Stimulated activated CD8-positive, alpha-beta memory T cell treated with anti-CD3 and anti-CD28 coated beads, Interleukin-7, amount 100 ng/mL, for 48 hours (primary cell): ENCODE measurements around the gene HIRA.
"Not testable (repeated sequence)": the region's sequence is repeated elsewhere in the genome, so short reads cannot be mapped to it uniquely, and the experiment has no call there.

Source experiments
- DNase-seq, 2 donors: peaks; one replicate each; pipeline ENCODE4 v3.0.0-alpha.2; 2020; ENCODE audit warnings: low read depth in 1 of 2; ENCODE audit errors: extremely low read depth in 1 of 2

HIRA gene

GRCh38 chr22:19336133-19337075 is 95.1 kb downstream of the HIRA start:
- DNase-seq, result no peak

GRCh38 chr22:19331975-19332374 is 99.6 kb downstream of the HIRA start:
- DNase-seq, result no peak

DNA sequence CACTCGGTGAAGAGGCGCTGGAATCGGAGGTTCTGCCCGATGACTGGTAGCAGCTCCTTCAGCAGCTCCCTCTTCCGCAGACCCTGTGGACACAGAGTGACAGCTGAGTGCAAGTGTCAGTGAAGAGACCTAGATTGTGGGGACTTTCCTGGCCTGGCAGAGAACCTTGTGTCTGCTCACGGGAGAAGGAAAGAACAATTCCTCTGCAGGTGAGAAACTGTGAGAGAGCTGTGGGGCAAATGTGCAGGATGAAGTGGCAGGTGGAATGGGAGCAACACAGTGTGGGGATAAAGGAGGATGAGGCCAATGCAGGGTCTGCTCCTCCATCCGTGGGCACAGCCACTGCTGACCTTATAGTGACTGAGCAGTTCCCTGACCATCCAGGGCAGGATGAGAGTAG is 100.1 kb downstream of the HIRA start:
- DNase-seq, result no peak

DNA sequence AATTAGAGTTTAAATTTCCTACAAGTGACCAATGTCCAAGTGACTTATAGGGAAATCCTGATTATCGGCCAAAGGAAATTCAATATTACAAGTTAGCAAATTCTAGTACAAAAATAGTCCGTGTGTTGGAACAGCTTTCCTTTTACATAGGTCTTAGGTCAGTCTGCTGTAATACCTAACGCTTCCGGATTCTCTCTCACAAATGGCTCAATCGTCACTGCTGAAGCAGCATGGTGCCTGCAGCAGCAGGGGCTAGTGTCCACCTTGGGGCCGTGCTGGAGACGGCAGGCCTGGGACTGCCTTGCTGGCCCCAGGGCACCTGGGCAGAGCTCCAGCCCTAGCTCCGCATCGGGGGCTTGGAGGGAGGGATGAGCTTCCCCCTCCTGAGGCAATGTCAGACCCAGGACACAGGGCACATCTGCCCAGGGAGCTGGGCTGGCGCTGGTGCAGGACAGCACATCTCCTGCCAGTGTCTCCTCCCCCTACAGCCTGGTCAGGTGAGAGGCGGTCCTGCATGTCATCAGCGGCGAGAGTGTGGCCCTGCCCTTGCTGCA is 100.6 kb downstream of the HIRA start:
- no peak for DNase-seq

DNA sequence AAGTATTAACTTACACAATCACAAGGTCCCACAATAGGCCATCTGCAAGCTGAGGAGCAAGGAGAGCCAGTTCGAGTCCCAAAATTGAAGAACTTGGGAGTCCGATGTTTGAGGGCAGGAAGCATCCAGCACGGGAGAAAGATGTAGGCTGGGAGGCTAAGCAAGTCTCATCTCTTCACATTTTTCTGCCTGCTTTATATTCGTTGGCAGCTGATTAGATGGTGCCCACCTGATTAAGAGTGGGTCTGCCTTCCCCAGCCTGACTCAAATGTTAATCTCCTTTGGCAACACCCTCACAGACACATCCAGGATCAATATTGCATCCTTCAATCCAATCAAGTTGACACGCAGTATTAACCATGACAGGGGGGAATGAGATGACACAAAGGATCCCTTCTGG is 101.3 kb downstream of the HIRA start:
- not testable (repeated sequence) for DNase-seq

DNA sequence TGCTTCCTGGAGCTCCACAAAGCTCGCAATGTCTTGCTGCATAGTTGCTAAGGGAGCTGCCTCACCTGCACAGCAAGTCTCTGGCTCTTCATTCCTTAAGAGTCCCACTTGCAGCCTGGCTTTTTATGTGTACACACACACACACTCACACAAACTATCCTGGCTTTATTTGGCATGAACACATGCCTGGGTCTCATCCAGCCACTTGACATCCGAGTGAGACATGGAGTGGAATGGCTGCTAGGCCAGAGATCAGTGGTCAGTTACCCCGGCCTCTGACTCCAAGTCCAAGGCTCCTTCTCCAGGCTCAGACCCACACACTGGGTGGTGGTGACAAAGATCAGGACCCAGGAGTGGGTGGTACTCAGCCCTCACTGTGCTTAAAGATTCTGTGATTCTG is 102.1 kb downstream of the HIRA start:
- no peak for DNase-seq

DNA sequence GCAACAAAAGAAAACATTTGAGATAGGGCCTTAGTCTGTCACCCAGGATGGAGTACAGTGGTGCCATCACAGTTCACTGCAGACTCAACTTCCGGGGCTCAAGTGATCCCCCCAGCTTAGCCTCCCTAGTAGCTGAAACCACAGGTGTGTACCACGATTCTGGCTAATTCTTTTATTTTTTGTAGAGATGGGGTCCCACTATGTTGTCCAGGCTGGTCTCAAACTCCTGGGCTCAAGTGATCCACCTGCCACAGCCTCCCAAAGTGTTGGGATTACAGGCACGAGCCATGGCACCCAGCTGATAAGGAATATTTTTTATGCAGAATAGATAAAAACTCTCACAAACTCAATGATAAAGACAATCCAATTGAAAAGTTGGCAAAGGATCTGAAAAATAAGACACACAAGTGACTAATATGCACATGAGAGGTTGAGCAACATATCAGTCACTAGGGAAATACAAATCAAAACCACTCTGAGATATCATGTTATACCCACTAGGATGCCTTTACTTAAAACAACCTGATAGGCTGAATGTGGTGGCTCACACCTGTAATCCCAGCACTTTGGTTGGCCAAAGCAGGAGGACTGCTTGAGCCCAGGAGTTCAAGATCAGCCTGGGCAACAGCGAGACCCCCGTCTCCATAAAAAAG is 106.1 kb downstream of the HIRA start:
- no peak for DNase-seq

- not testable (repeated sequence) for DNase-seq
These were observed 108.1 kb downstream of the HIRA start for GRCh38 chr22:19323420-19323819.

- no peak for DNase-seq
These were observed 109.8 kb downstream of the HIRA start for GRCh38 chr22:19321757-19322156.

- not testable (repeated sequence) for DNase-seq
These were observed 111.4 kb downstream of the HIRA start for GRCh38 chr22:19320136-19320535.

- DNase-seq, result no peak
These were observed 112.3 kb downstream of the HIRA start for GRCh38 chr22:19319281-19319680.

DNA sequence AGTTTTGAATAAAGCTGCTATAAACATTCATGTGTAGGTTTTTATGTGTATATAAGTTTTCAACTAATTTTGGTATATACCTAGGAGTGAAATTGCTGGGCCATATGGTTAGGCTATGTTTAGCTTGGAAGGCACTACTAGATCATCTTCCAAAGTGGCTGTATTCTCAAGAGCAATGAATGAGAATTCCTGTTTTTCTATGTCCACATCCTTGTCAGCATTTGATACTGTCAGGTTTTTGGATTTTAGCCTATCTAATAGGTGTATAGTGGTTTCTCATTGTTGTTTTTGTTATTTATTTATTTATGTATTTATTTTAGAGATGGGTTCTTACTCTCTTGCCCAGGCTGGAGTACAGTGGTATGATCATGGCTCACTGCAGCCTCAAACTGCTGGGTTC is 113.7 kb downstream of the HIRA start:
- no peak for DNase-seq

DNA sequence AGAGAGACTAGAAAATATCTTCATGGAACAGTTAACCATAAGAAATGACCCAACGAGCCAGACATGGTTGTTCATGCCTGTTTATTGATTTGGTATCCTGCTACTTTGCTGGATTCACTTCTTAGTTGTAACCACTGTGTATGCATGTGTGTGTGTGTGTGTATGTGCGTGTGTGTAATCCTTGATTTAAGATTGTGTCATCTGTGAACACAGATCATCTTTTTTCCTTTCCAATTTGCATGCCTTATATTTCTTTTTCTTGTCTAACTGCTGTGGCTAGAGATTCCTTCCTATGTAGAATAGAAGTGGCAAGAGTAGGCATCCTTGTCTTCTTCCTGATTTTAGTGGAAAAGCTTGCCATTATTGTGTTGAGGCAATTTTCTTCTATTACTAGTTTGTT is 123.7 kb downstream of the HIRA start:
- no peak for DNase-seq

GRCh38 chr22:19306535-19306934 is 125.0 kb downstream of the HIRA start:
- not testable (repeated sequence) for DNase-seq

DNA sequence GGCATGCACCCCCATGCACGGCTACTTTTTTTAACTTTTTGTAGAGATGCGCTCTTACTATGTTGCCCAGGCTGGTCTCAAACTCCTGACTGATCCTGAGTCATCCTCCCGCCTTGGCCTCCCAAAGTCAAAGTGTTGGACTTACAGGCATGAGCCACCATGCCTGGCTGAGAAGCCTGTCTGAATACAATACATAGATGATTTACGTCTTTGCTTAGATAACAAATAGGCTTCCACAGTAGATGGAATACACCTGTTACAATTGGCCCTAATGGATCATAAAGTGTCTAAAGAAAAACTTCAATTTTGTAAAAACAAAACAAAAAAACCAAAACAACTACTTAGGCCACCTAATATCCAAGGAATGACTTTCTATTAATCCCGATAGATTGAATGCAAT is 127.0 kb downstream of the HIRA start:
- DNase-seq, result no peak

- DNase-seq, result no peak
These were observed 127.7 kb downstream of the HIRA start for GRCh38 chr22:19303785-19304184.

DNA sequence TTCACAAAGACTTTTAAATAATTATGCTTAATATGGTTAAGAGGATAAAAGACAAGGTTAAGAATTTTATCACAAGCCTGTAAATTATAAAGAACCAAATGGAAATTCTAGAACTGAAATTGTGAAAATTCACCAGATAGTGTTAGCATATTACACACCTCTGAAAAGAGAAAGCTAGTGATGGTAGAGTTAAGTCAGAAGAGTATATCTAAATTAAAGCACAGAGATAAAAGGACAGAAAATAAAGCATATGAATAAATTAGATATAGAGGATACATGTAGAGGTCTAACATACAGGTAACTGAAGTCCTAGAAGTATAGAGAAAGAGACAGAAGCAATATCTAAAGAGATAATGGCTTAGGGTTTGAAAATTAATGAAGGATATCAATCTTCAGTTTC is 135.8 kb downstream of the HIRA start:
- no peak for DNase-seq

DNA sequence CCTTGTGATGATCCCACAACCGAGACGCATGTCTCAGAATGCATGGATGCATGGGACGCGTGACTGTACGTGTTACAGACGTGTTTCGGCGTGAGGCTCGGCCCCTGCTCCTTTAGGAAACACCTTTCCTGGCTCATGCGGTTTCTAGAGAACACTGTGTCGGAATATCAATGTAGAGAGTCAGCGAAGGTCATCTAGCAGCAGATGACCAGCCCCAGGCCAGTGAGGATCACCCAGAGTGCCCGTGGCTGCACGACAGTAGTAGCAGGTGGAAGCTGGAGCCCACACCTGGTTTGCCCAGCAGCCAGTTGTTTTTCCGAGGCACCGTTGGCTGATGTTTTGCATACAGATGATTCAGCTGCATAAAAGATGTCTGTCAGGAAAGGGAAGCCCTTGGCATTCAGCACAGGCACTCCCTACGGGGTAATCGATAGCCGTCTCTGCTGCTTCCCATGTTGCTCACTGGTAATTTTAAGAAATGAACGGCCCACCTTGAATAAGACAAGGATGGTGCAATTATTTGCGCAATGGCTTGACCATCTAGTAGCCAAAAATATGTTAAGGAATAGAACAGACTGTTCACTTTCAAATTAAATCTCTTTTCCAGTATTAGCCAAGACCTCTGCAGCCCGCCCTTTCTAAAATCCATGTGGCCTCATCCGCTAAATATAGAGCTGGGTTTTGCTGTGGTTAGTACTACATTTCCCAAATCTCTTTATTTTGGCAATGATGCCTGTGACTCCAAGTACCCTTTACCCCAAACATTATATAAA is 138.9 kb downstream of the HIRA start:
- DNase-seq, result no peak

DNA sequence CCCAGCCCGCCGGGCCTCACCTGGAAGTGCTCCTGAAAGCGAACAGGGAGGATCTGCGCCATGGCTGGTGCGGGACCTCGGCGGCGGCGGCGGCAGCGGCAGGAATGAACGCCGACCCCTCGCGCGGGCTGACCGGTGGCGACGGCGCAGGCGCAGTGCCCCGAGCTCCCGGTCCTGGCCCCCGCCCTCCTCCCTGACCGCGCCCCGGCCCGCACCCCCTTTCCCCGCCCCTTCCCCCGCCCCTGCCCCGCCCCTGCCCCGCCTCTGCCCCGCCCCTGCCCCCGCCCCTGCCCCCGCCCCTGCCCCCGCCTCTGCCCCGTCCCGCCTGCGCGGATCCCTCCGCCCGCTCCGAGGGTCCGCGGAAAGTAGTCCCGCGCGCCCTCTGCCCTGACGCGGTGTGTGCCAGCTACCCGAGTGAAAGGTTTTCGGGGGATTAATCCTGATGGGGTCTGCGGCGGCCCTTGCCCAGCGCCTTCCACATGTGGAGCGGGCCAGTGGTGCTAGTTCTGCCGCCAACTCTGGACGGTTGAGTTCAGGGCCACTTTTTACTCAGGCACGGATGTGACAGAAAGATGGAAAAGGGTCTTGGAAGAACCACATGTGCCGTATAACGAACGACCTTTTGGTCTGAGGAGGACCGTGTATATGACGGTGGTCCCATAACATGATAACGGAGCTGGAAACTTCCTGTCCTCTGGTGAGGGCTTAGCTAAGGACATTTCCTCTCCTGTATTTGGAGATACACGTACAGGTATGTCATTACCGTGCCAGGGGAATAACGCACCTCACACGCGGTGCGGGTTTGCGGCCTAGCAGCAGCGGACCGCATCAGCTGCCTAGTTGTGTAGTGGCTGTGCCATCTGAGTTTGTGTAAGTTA is 139.7 kb downstream of the HIRA start, which contains the start of gene CLTCL1:
TSS of gene CLTCL1 (minus strand) at position 140 of the 878 bp plus-strand sequence. CDS start at position 62, 78 bp downstream.
- DNase-seq, result peak; percentile 47 to 60

DNA sequence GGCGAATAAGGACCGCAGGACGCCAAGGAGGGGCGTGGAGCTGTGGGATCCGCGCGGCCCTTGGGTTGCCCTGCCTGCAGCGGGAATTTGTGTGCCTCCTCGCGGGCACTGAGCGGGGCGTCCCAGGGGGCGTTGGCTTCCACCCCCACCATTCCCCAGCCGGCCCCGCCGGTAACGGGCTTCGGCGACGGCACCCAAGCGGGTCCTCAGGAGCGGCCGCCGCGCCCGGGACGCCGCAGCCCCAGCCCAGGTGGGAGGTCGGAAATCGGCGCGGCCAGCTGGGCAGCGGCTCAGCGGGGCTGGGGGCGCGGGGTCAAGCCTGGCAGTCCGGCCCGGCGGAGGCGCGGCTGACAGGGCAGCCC is 140.3 kb downstream of the HIRA start:
- DNase-seq, result peak in 1 of 2 donors; percentile 13
